H1 (cell line): ENCODE results near the gene MEP1A. TPM values are rescaled to one million over a fixed set of nuclear protein-coding genes. Genes with fewer than 3 reads are reported as not detected.
A peak's percentile ranks its signal among the peaks of the same experiment; 100 is the strongest.

Source experiments
- CTCF ChIA-PET: fragments of 300-600 bp; sonication (Branson Sonifier 250); formaldehyde crosslinking; loops from one replicate; lab custom pipeline; 2021; ENCODE audit not compliant: partially characterized antibody; lab: Charles Lee
- POLR2A ChIA-PET: fragments of 300-600 bp; sonication (Branson Sonifier 250); formaldehyde crosslinking; loops from one replicate; lab custom pipeline; 2021; ENCODE audit warnings: inconsistent platforms; ENCODE audit not compliant: partially characterized antibody; lab: Charles Lee
- DNase-seq, 2 experiments: peaks; one replicate each; pipeline versions ENCODE4 v3.0.0 to v3.0.0-alpha.2; 2010 to 2022; ENCODE audit warnings: low spot score in 2 of 2, low read depth in 1 of 2, mixed read lengths in 1 of 2
- FAIRE-seq: peaks from 2 replicates; lab custom pipeline; 2011; peaks lifted over from hg19 to GRCh38; lab: Jason Lieb, UNC
- H2AFZ ChIP-seq: 2 replicates; pipeline ENCODE4 v1.8.1; 2012; ENCODE audit warnings: low read length, inconsistent platforms
- H2AK5ac ChIP-seq: 2 replicates; pipeline ENCODE4 v1.6.1; 2013; ENCODE audit warnings: low read depth, low read length
- H2BK120ac ChIP-seq: replicated peaks from 2 replicates; pipeline ENCODE3; 2013; ENCODE audit warnings: low read depth, low read length, inconsistent platforms
- H2BK12ac ChIP-seq: 2 replicates; pipeline ENCODE4 v1.6.1; 2013; ENCODE audit warnings: low read depth, low read length
- H2BK15ac ChIP-seq: 2 replicates; pipeline ENCODE4 v1.6.1; 2013; ENCODE audit warnings: low read length
- H2BK20ac ChIP-seq: 2 replicates; pipeline ENCODE4 v1.6.1; 2013; ENCODE audit warnings: low read length
- H2BK5ac ChIP-seq: 2 replicates; pipeline ENCODE4 v1.6.1; 2013; ENCODE audit warnings: low read depth, low read length
- H3K14ac ChIP-seq: 2 replicates; pipeline ENCODE4 v1.6.1; 2013; ENCODE audit warnings: inconsistent platforms; ENCODE audit not compliant: insufficient read length
- H3K18ac ChIP-seq: 2 replicates; pipeline ENCODE4 v1.6.1; 2013; ENCODE audit warnings: low read length; ENCODE audit errors: extremely low read depth
- H3K23ac ChIP-seq: 2 replicates; pipeline ENCODE4 v1.6.1; 2013; ENCODE audit warnings: inconsistent platforms; ENCODE audit not compliant: insufficient read length
- H3K23me2 ChIP-seq: 2 replicates; pipeline ENCODE4 v1.6.1; 2013; ENCODE audit warnings: low read depth, low read length
- H3K27ac ChIP-seq: 2 replicates; pipeline ENCODE4 v1.6.1; 2011; ENCODE audit warnings: low read depth, low read length, inconsistent platforms
- H3K27me3 ChIP-seq, 4 experiments: replicated peaks in 1 of 4; 1 replicate in 1 of 4; 2 replicates in 3 of 4; pipeline versions ENCODE4 v1.6.1 to v1.8.1; 2011 to 2013; ENCODE audit warnings: low read length in 3 of 4, mild to moderate bottlenecking in 3 of 4, inconsistent platforms in 2 of 4, mixed read lengths in 2 of 4, moderate library complexity in 1 of 4; ENCODE audit not compliant: control insufficient read depth in 3 of 4, insufficient read depth in 3 of 4; ENCODE audit errors: extremely low read depth in 1 of 4
- H3K36me3 ChIP-seq, 4 experiments: 2 replicates each; pipeline versions ENCODE4 v1.6.1 to v1.8.1; 2011 to 2013; ENCODE audit warnings: mild to moderate bottlenecking in 4 of 4, low read length in 3 of 4, moderate library complexity in 2 of 4, control low read depth in 1 of 4, inconsistent platforms in 1 of 4; ENCODE audit not compliant: insufficient read depth in 4 of 4, control insufficient read depth in 2 of 4
- H3K4ac ChIP-seq: replicated peaks from 2 replicates; pipeline ENCODE3; 2013; ENCODE audit warnings: low read length, low read depth, mixed read lengths, inconsistent platforms; ENCODE audit not compliant: insufficient read length
- H3K4me1 ChIP-seq, 4 experiments: replicated peaks in 1 of 4; 1 replicate in 1 of 4; 2 replicates in 3 of 4; pipeline versions ENCODE4 v1.6.1 to v1.8.1; 2011 to 2013; ENCODE audit warnings: low read length in 3 of 4, inconsistent platforms in 2 of 4, mixed read lengths in 1 of 4; ENCODE audit not compliant: insufficient read depth in 4 of 4, control insufficient read depth in 3 of 4
- H3K4me2 ChIP-seq, 2 experiments: 2 replicates each; pipeline versions ENCODE4 v1.6.1 to v1.8.1; 2011 to 2013; ENCODE audit warnings: low read depth in 2 of 2, low read length in 2 of 2, control low read depth in 1 of 2, inconsistent platforms in 1 of 2, mild to moderate bottlenecking in 1 of 2; ENCODE audit not compliant: insufficient read depth in 1 of 2
- H3K4me3 ChIP-seq, 4 experiments: fragments of 200-600, 300-600 bp in 1 of 4; sonication (generic), shearing (Covaris generic), sonication (Bioruptor Twin) in 1 of 4; 2 replicates each; pipeline versions ENCODE4 v1.5.1 to v1.8.1; 2011 to 2016; ENCODE audit warnings: low read length in 4 of 4, low read depth in 3 of 4, control low read depth in 2 of 4, inconsistent platforms in 2 of 4, mild to moderate bottlenecking in 2 of 4, mixed read lengths in 1 of 4, moderate library complexity in 1 of 4; ENCODE audit not compliant: insufficient read depth in 2 of 4; ENCODE audit errors: extremely low read depth in 1 of 4
- H3K56ac ChIP-seq: replicated peaks from 2 replicates; pipeline ENCODE3; 2013; ENCODE audit warnings: low read depth, mild to moderate bottlenecking, mixed read lengths, low read length, inconsistent platforms; ENCODE audit not compliant: insufficient read length
- H3K79me1 ChIP-seq: 2 replicates; pipeline ENCODE4 v1.6.1; 2013; ENCODE audit warnings: low read depth, low read length, control low read depth
- H3K79me2 ChIP-seq, 2 experiments: 2 replicates each; pipeline versions ENCODE4 v1.6.1 to v1.8.1; 2012 to 2013; ENCODE audit warnings: low read length in 2 of 2, mild to moderate bottlenecking in 2 of 2, inconsistent platforms in 1 of 2; ENCODE audit not compliant: insufficient read depth in 2 of 2, control insufficient read depth in 1 of 2
- H3K9ac ChIP-seq, 4 experiments: replicated peaks in 1 of 4; 1 replicate in 1 of 4; 2 replicates in 3 of 4; pipeline versions ENCODE4 v1.6.1 to v1.8.1; 2011 to 2013; ENCODE audit warnings: low read depth in 3 of 4, low read length in 3 of 4, control low read depth in 2 of 4, mild to moderate bottlenecking in 2 of 4, moderate library complexity in 2 of 4, inconsistent platforms in 1 of 4; ENCODE audit errors: extremely low read depth in 1 of 4
- H3K9me3 ChIP-seq, 2 experiments: 2 replicates each; pipeline versions ENCODE4 v1.6.1 to v1.8.1; 2012 to 2013; ENCODE audit warnings: mild to moderate bottlenecking in 2 of 2, moderate library complexity in 2 of 2, control low read depth in 1 of 2, inconsistent platforms in 1 of 2, low read depth in 1 of 2, low read length in 1 of 2, mixed read lengths in 1 of 2; ENCODE audit not compliant: insufficient read depth in 2 of 2
- H4K20me1 ChIP-seq, 2 experiments: replicated peaks in 1 of 2; 2 replicates each; pipeline versions ENCODE3 to v1.8.1; 2011 to 2013; ENCODE audit warnings: inconsistent platforms in 2 of 2, low read length in 2 of 2, mild to moderate bottlenecking in 1 of 2; ENCODE audit not compliant: insufficient read depth in 2 of 2, control insufficient read depth in 1 of 2
- H4K5ac ChIP-seq: 2 replicates; pipeline ENCODE4 v1.6.1; 2013; ENCODE audit warnings: low read length, low read depth, mixed read lengths, inconsistent platforms; ENCODE audit not compliant: insufficient read length
- H4K8ac ChIP-seq: 2 replicates; pipeline ENCODE4 v1.8.0; 2013; ENCODE audit warnings: mild to moderate bottlenecking, moderate library complexity, low read length, inconsistent platforms; ENCODE audit not compliant: insufficient read depth; ENCODE audit errors: extremely low read depth
- H4K91ac ChIP-seq: replicated peaks from 2 replicates; pipeline ENCODE3; 2013; ENCODE audit warnings: low read length, mixed read lengths, inconsistent platforms; ENCODE audit not compliant: insufficient read length
- CEBPB ChIP-seq: IDR thresholded peaks from 2 replicates; pipeline ENCODE4 v1.6.1; 2012; ENCODE audit warnings: low read depth, low read length
- CTCF ChIP-seq, 3 experiments: IDR thresholded peaks; 1 replicate in 2 of 3; 2 replicates in 1 of 3; pipeline versions ENCODE4 v1.5.1 to v1.6.1; 2011; ENCODE audit warnings: low read length in 3 of 3, mild to moderate bottlenecking in 3 of 3, inconsistent platforms in 2 of 3, low read depth in 1 of 3, moderate library complexity in 1 of 3; ENCODE audit not compliant: insufficient read depth in 1 of 3; ENCODE audit errors: control extremely low read depth in 1 of 3
- JUN ChIP-seq: IDR thresholded peaks from 2 replicates; pipeline ENCODE4 v1.6.1; 2011; ENCODE audit warnings: low read depth, mild to moderate bottlenecking, improper control_type of control experiment, low read length
- WGBS, 2 experiments: shearing (Covaris generic) in 1 of 2; methylation state at CpG; one replicate each; pipeline versions ENCODE4 v1.1.6 to v1.1.7; 2013 to 2015; ENCODE audit warnings: low lambda C conversion rate in 2 of 2, mixed read lengths in 2 of 2, inconsistent platforms in 1 of 2, low coverage in 1 of 2, missing lambda C conversion rate in 1 of 2; ENCODE audit not compliant: insufficient replicate concordance in 2 of 2, insufficient coverage in 1 of 2, insufficient read length in 1 of 2; ENCODE audit errors: extremely low coverage in 1 of 2, missing lambda C conversion rate in 1 of 2; 5-methylcytosine and 5-hydroxymethylcytosine counted together
- polyA plus RNA-seq, 7 experiments: library from polyadenylated mRNA; depleted of rRNA in 3 of 7; stranded (reverse) in 5 of 7; unstranded in 2 of 7; fragments of >200 nt in 5 of 7; fragments of 200-250 nt in 2 of 7; gene quantifications; 1 replicate in 5 of 7; 2 replicates in 1 of 7; 4 replicates in 1 of 7; pipeline versions ENCODE4 v1.2.1 to v1.2.3, GENCODE V29; 2011 to 2013; ENCODE audit warnings: missing spikeins in 2 of 7, mixed read lengths in 2 of 7
- total RNA-seq: library from RNA; stranded (reverse); fragmentation: NEBNext Ultra II Directional; extraction: Animal tissue kit (Norgen Biotek cat#: 25700); gene quantifications from 2 replicates; pipeline ENCODE4 v1.2.1, GENCODE V29; 2021

The MEP1A gene
- total and polyA plus RNA-seq, 2 of the 8 experiments (the other 6 are each of a cell fraction or from before 2014, with no cell fraction given), result 0.03 TPM; not detected in 1

GRCh38 chr6:46862381-46862780 lies 69.2 kb downstream of the MEP1A start:
- no peak overlapping the region for H4K91ac ChIP-seq
- H4K20me1 ChIP-seq, result no peaks in the 10 kb centered on the region
- no peak overlapping the region for H3K18ac ChIP-seq
- TF ChIP-seq JUN (no peak), CEBPB (no peak), CTCF (IDR thresholded peaks at IDR 0.05; ENCODE audit: control extremely low read depth in 1 of 3, insufficient read depth in 1 of 3, low read depth in 1 of 3, low read length in 3 of 3) (peak in 1 of 3 experiments; percentile 42; a peak in 1 of 4 replicates)
- H3K14ac ChIP-seq, result no peak overlapping the region
- DNase-seq, result no peak
- no peak overlapping the region for H2BK5ac ChIP-seq
- no peak for FAIRE-seq
- no peak overlapping the region for H4K5ac ChIP-seq
- no peak overlapping the region for H3K23ac ChIP-seq
- 84% methylated on average over 2 of the region's 2 CpGs; no CpG with 5 or more reads in 1 of the 2 experiments for WGBS, 2 experiments
- H3K4me1 ChIP-seq, result peaks cover 0 to 3% (median 0%) of the 10 kb centered on the region in 4 experiments; a peak in 1 of 7 replicates
- no peak overlapping the region for H3K9ac ChIP-seq
- no peaks in the 10 kb centered on the region for H3K79me1 ChIP-seq
- H3K4me2 ChIP-seq, result no peak overlapping the region
- no peak overlapping the region for H2BK12ac ChIP-seq
- no peak overlapping the region for H2AFZ ChIP-seq
- ChIA-PET CTCF (interaction anchor here (0.6 to 2.9 kb wide), 9 partner anchors 8 to 477 kb away, joined by 3 to 13 read pairs (median 4); no protein-coding TSS in a partner anchor), POLR2A (no interaction called here)
- no peaks in the 10 kb centered on the region for H3K23me2 ChIP-seq
- no peak overlapping the region for H2BK15ac ChIP-seq
- no peaks in the 10 kb centered on the region for H3K9me3 ChIP-seq
- no peak overlapping the region for H2BK20ac ChIP-seq
- no peak overlapping the region for H2AK5ac ChIP-seq
- H3K79me2 ChIP-seq, result no peaks in the 10 kb centered on the region
- H3K36me3 ChIP-seq, result no peaks in the 10 kb centered on the region
- H4K8ac ChIP-seq, result no peak overlapping the region
- H2BK120ac ChIP-seq, result no peak overlapping the region
- H3K27me3 ChIP-seq, result no peaks in the 10 kb centered on the region
- H3K4me3 ChIP-seq, result no peak overlapping the region
- H3K56ac ChIP-seq, result no peak overlapping the region
- H3K27ac ChIP-seq, result no peak overlapping the region
- no peak overlapping the region for H3K4ac ChIP-seq
